ENCODE data around the gene ZNF587B. TPM values are rescaled to one million over a fixed set of nuclear protein-coding genes. Genes with fewer than 3 reads are reported as not detected.
"Not testable (repeated sequence)": the region's sequence is repeated elsewhere in the genome, so short reads cannot be mapped to it uniquely, and the experiment has no call there.

The ZNF587B gene
- 1 to 10 TPM; 3.1 to 5.7 TPM for polyA plus RNA-seq

DNA sequence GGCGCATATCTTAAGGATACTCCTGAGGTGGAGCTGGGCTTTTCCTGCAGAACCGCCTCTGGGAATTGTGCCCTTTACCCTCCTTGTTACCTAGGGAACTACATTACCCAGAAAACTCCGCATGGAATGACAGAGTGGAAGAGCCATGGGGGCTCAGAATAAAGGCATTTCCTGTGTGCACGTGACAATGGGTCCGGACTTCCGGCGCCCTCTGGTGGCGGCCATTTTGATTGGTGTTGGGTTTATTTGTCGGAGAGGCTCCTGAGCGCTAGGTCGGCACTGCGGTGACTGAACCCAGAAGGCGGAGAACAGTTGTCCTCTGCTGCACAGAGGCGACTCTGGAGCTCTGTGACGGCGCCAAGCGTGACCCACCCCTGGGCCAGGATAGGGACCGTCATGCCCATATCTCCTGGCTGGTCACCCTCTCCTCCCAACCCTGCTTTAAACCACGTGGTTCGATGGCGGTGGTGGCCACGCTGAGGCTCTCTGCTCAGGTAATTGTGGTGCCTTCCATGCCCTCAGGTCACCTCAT, at the start of gene ZNF587B:
ZNF587B (plus strand) TSS at position 229 of the 532 bp plus-strand sequence; CDS start at position 459, 230 bp downstream.
- 39 to 41% methylated on average over 22 of the region's 22 CpGs for WGBS, 2 donors
- Histone ChIP-seq H3K27me3 (ENCODE audit: control insufficient read depth in 1 of 2, insufficient read depth in 2 of 2, low read length in 2 of 2) (no peaks in the 10 kb centered on the region), H3K9me3 (ENCODE audit: control insufficient read depth in 2 of 2, insufficient read depth in 1 of 2, low read depth in 1 of 2, low read length in 1 of 2) (no peaks in the 10 kb centered on the region), H3K27ac (ENCODE audit: low read depth in 2 of 2, low read length in 1 of 2) (peak within 1 kb of the TSS; percentile 29 to 79), H3K4me1 (ENCODE audit: control insufficient read depth in 2 of 2, insufficient read depth in 2 of 2, low read length in 1 of 2) (no peaks in the 10 kb centered on the region), H3K36me3 (ENCODE audit: control insufficient read depth in 2 of 2, insufficient read depth in 2 of 2, low read length in 1 of 2) (peaks cover 0 to 2% of the 10 kb centered on the region in 2 donors), H3K4me3 (ENCODE audit: low read depth in 1 of 2, low read length in 2 of 2) (peak within 1 kb of the TSS; percentile 42)

DNA sequence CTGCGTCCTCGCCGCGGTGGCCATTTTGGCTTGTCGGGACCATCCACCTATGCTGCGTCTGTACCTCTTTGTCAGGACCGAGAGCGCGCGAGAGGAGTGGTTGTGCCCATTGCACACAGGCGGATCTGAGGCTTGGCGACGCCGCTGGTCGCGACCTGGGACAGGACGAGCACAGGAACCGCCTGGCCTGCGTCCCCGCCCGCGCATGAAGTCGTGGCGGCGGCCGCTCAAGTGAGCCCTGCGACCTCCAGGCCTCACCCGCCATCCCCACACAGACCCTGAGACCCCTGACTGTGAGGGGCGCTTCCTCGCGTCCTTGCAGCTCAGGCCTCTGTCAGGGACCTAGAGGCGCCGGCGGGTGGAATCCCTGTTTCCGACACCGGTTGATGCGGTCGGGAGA, 43.8 kb upstream of the ZNF587B start:
- peaks cover 11 to 14% of the 10 kb centered on the region in 2 donors for H3K9me3 ChIP-seq (ENCODE audit: control insufficient read depth in 2 of 2, insufficient read depth in 1 of 2, low read depth in 1 of 2, low read length in 1 of 2)
- WGBS, 2 donors: 95 to 97% methylated on average over 38 of the region's 38 CpGs

DNA sequence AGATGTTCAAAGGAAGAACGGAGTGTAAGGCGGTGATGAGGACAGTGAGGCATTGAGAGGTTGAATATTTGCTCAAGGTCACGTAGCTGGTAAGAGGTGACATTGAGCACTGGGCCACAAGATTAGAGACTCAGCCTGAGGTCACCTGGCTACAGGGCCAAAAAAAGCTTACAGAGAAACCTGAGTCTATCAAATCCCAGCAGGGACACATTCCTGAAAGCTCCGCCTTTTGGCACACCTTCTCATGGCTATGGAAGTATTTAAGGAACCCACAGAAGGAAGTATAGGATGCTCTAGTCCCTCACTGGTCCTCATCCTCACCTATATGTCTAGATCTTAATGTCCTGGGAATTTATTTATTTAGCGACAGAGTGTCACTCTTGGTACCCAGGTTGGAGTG, 43.2 kb upstream of the ZNF587B start:
- peaks cover 6 to 13% of the 10 kb centered on the region in 2 donors for H3K36me3 ChIP-seq (ENCODE audit: control insufficient read depth in 2 of 2, insufficient read depth in 2 of 2, low read length in 1 of 2)
- WGBS, 2 donors: 89 to 98% methylated on average over 5 of the region's 5 CpGs
- no peak overlapping the region for H3K4me3 ChIP-seq (ENCODE audit: low read depth in 1 of 2, low read length in 2 of 2)
- peaks cover 11 to 14% of the 10 kb centered on the region in 2 donors for H3K9me3 ChIP-seq (ENCODE audit: control insufficient read depth in 2 of 2, insufficient read depth in 1 of 2, low read depth in 1 of 2, low read length in 1 of 2)
- no peaks in the 10 kb centered on the region for H3K27me3 ChIP-seq (ENCODE audit: control insufficient read depth in 1 of 2, insufficient read depth in 2 of 2, low read length in 2 of 2)
- H3K27ac ChIP-seq (ENCODE audit: low read depth in 2 of 2, low read length in 1 of 2): no peak overlapping the region
- H3K4me1 ChIP-seq (ENCODE audit: control insufficient read depth in 2 of 2, insufficient read depth in 2 of 2, low read length in 1 of 2): no peaks in the 10 kb centered on the region

More for the DNA sequence above, 43.8 kb upstream of the ZNF587B start:
- H3K36me3 ChIP-seq (ENCODE audit: control insufficient read depth in 2 of 2, insufficient read depth in 2 of 2, low read length in 1 of 2): peaks cover 6 to 13% of the 10 kb centered on the region in 2 donors
- H3K27ac ChIP-seq (ENCODE audit: low read depth in 2 of 2, low read length in 1 of 2): no peak overlapping the region
- H3K4me1 ChIP-seq (ENCODE audit: control insufficient read depth in 2 of 2, insufficient read depth in 2 of 2, low read length in 1 of 2): no peaks in the 10 kb centered on the region
- no peak overlapping the region for H3K4me3 ChIP-seq (ENCODE audit: low read depth in 1 of 2, low read length in 2 of 2)
- H3K27me3 ChIP-seq (ENCODE audit: control insufficient read depth in 1 of 2, insufficient read depth in 2 of 2, low read length in 2 of 2): no peaks in the 10 kb centered on the region

DNA sequence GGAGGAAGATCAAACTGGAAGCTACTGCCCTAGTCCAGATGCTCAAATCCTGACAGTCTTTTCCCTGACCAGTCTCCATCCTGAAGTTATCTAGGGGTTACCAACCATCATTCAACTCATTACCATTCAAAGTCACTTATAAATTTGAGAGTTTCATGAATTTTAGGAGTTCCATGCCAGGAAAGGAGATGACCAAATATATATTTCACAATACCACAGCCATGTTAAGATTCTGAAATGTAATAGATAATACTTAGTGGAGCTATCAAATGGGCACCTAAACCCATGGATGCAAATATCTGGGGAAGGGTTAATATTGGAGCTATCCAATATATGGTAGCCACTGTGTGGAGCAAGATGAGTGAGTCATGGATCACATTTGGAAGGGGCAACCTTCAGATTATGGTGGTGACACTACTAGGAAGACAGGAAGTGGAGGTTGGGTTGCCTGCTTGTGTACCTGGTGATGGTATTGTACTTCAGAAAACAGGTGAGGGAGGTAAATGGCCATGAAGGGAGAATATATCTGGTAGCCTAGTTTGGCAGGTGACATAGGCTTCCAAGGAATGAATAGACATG, 41.9 kb upstream of the ZNF587B start:
- H3K36me3 ChIP-seq (ENCODE audit: control insufficient read depth in 2 of 2, insufficient read depth in 2 of 2, low read length in 1 of 2): peaks cover 6 to 14% of the 10 kb centered on the region in 2 donors
- peaks cover 11 to 14% of the 10 kb centered on the region in 2 donors for H3K9me3 ChIP-seq (ENCODE audit: control insufficient read depth in 2 of 2, insufficient read depth in 1 of 2, low read depth in 1 of 2, low read length in 1 of 2)

DNA sequence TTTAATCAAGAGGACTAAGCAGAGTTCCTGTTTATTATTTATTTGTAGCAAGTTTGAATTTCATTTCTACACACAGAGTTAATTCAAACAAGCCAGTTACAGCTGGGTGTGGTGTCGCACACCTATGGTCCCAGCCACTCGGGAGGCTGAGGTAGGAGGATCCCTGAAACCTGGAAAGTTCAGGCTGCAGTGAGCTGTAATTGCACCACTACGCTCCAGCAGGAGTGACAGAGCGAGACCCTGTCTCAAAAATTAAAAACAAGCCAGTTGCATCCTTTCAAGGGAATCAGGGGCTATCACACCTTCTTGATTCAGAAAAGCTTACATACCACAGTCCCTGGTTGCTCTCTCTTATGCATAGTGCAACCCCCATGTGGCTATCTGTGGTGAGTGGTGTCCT, 40.8 kb upstream of the ZNF587B start:
- WGBS, 2 donors: 96 to 99% methylated on average over 4 of the region's 4 CpGs
- peaks cover 11 to 14% of the 10 kb centered on the region in 2 donors for H3K9me3 ChIP-seq (ENCODE audit: control insufficient read depth in 2 of 2, insufficient read depth in 1 of 2, low read depth in 1 of 2, low read length in 1 of 2)
- peaks cover 6 to 14% of the 10 kb centered on the region in 2 donors for H3K36me3 ChIP-seq (ENCODE audit: control insufficient read depth in 2 of 2, insufficient read depth in 2 of 2, low read length in 1 of 2)
- H3K4me3 ChIP-seq (ENCODE audit: low read depth in 1 of 2, low read length in 2 of 2): no peak overlapping the region
- H3K27ac ChIP-seq (ENCODE audit: low read depth in 2 of 2, low read length in 1 of 2): no peak overlapping the region
- no peaks in the 10 kb centered on the region for H3K27me3 ChIP-seq (ENCODE audit: control insufficient read depth in 1 of 2, insufficient read depth in 2 of 2, low read length in 2 of 2)
- H3K4me1 ChIP-seq (ENCODE audit: control insufficient read depth in 2 of 2, insufficient read depth in 2 of 2, low read length in 1 of 2): no peaks in the 10 kb centered on the region

More for the DNA sequence above, 41.9 kb upstream of the ZNF587B start:
- no peak overlapping the region for H3K4me3 ChIP-seq (ENCODE audit: low read depth in 1 of 2, low read length in 2 of 2)
- H3K27ac ChIP-seq (ENCODE audit: low read depth in 2 of 2, low read length in 1 of 2): no peak overlapping the region
- no peaks in the 10 kb centered on the region for H3K27me3 ChIP-seq (ENCODE audit: control insufficient read depth in 1 of 2, insufficient read depth in 2 of 2, low read length in 2 of 2)
- H3K4me1 ChIP-seq (ENCODE audit: control insufficient read depth in 2 of 2, insufficient read depth in 2 of 2, low read length in 1 of 2): no peaks in the 10 kb centered on the region

DNA sequence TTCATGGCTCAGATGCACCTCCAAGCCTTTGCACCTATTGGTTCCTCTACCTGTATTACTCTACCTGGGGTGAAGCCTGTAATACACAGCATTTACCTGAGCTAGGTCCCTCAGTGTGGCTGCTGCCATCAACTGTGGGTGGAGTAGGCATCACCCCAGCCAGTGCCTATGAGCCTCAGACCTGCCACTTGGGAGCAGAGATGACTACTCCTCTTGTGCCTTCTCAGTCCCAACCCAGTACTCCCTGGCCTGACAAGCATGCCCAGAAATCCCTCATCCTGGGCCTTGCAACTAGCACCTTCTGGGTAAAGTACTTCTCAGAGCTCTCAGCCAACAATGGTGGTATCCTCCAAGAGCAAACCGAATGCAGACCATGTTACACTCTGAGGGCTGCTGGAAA, 33.5 kb upstream of the ZNF587B start:
- not testable (repeated sequence) for H3K4me1 ChIP-seq (ENCODE audit: control insufficient read depth in 2 of 2, insufficient read depth in 2 of 2, low read length in 1 of 2); H3K27ac ChIP-seq (ENCODE audit: low read depth in 2 of 2, low read length in 1 of 2); H3K27me3 ChIP-seq (ENCODE audit: control insufficient read depth in 1 of 2, insufficient read depth in 2 of 2, low read length in 2 of 2); H3K9me3 ChIP-seq (ENCODE audit: control insufficient read depth in 2 of 2, insufficient read depth in 1 of 2, low read depth in 1 of 2, low read length in 1 of 2); H3K4me3 ChIP-seq (ENCODE audit: low read depth in 1 of 2, low read length in 2 of 2)
- H3K36me3 ChIP-seq (ENCODE audit: control insufficient read depth in 2 of 2, insufficient read depth in 2 of 2, low read length in 1 of 2): peaks cover 0 to 13% of the 10 kb centered on the region in 2 donors
- 100% methylated on average over 1 of the region's 1 CpG for WGBS, 2 donors

DNA sequence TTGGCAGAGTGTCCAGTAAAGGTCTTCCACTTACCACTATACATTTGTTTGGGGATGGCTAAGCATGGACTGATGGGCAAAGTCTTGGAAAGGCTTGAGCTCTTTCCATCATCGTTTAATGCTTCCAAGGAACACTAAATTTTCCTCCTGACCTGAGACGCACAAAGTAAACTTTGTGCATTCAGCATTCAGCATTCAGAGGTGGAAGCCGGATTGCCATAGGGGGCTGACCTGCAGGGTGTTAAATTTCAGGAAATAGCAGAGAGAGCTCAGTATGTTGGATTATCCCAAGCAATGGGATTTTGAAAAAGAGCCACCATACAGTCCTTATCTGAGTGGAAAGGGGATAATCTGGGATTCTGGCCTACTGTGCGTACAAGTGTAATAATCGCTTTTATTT, 29.4 kb upstream of the ZNF587B start:
- WGBS, 2 donors: 70 to 83% methylated on average over 5 of the region's 5 CpGs

DNA sequence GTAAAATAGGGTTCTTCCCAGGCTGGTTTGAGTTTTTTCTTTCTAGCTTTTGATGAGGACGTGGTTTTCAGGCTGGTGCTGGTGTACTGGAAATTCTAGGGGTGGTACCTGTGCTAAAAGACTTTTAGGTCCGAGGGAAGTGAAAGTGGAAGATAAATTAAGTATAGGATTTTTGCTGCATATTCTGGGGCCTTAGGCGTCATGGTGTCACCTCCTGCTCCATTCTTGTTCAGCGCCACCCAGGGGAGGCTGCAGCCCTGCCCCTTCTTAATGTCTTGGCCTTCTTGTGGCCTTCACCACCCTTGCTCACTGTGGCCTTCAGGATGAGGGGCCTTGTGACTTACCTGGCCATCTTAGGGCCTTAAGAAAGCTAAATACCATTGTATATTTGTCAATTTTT, 27.8 kb upstream of the ZNF587B start:
- Histone ChIP-seq H3K27ac (ENCODE audit: low read depth in 2 of 2, low read length in 1 of 2) (peak overlapping the region; percentile 53 to 62), H3K4me1 (ENCODE audit: control insufficient read depth in 2 of 2, insufficient read depth in 2 of 2, low read length in 1 of 2) (peaks cover 0 to 2% of the 10 kb centered on the region in 2 donors), H3K36me3 (ENCODE audit: control insufficient read depth in 2 of 2, insufficient read depth in 2 of 2, low read length in 1 of 2) (no peaks in the 10 kb centered on the region), H3K27me3 (ENCODE audit: control insufficient read depth in 1 of 2, insufficient read depth in 2 of 2, low read length in 2 of 2) (no peaks in the 10 kb centered on the region), H3K4me3 (ENCODE audit: low read depth in 1 of 2, low read length in 2 of 2) (no peak overlapping the region), H3K9me3 (ENCODE audit: control insufficient read depth in 2 of 2, insufficient read depth in 1 of 2, low read depth in 1 of 2, low read length in 1 of 2) (peaks cover 0 to 2% of the 10 kb centered on the region in 2 donors)
- 81 to 83% methylated on average over 4 of the region's 4 CpGs for WGBS, 2 donors

More for the DNA sequence above, 29.4 kb upstream of the ZNF587B start:
- Histone ChIP-seq H3K9me3 (ENCODE audit: control insufficient read depth in 2 of 2, insufficient read depth in 1 of 2, low read depth in 1 of 2, low read length in 1 of 2) (peaks cover 0 to 2% of the 10 kb centered on the region in 2 donors), H3K4me3 (ENCODE audit: low read depth in 1 of 2, low read length in 2 of 2) (no peak overlapping the region), H3K4me1 (ENCODE audit: control insufficient read depth in 2 of 2, insufficient read depth in 2 of 2, low read length in 1 of 2) (peaks cover 0 to 2% of the 10 kb centered on the region in 2 donors), H3K27me3 (ENCODE audit: control insufficient read depth in 1 of 2, insufficient read depth in 2 of 2, low read length in 2 of 2) (no peaks in the 10 kb centered on the region), H3K27ac (ENCODE audit: low read depth in 2 of 2, low read length in 1 of 2) (peak overlapping the region in 1 of 2 donors; percentile 22), H3K36me3 (ENCODE audit: control insufficient read depth in 2 of 2, insufficient read depth in 2 of 2, low read length in 1 of 2) (peaks cover 0 to 7% of the 10 kb centered on the region in 2 donors)

DNA sequence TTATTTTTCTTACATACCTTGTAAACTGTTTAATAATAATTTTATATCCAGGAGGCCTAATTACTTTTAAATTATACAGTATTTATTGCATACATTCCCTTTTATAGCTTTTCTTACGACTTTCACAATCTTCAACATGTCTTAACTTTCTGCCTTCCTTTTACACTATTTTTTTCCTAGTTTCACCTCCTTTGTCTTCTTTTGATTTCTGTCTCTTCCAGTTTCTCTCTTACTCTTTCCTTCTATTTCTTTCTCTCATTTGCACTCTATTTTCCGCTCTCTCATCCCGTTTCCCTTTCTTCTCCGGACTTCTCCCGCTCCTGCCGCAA, 26.9 kb upstream of the ZNF587B start:
- Histone ChIP-seq H3K27ac (ENCODE audit: low read depth in 2 of 2, low read length in 1 of 2) (peak overlapping the region; percentile 88 to 90), H3K4me1 (ENCODE audit: control insufficient read depth in 2 of 2, insufficient read depth in 2 of 2, low read length in 1 of 2) (peaks cover 0 to 2% of the 10 kb centered on the region in 2 donors), H3K36me3 (ENCODE audit: control insufficient read depth in 2 of 2, insufficient read depth in 2 of 2, low read length in 1 of 2) (peaks cover 5 to 6% of the 10 kb centered on the region in 2 donors), H3K27me3 (ENCODE audit: control insufficient read depth in 1 of 2, insufficient read depth in 2 of 2, low read length in 2 of 2) (no peaks in the 10 kb centered on the region), H3K4me3 (ENCODE audit: low read depth in 1 of 2, low read length in 2 of 2) (peak overlapping the region; percentile 60 to 80), H3K9me3 (ENCODE audit: control insufficient read depth in 2 of 2, insufficient read depth in 1 of 2, low read depth in 1 of 2, low read length in 1 of 2) (peaks cover 0 to 2% of the 10 kb centered on the region in 2 donors)
- 7 to 14% methylated on average over 6 of the region's 6 CpGs for WGBS, 2 donors
